Measurements from ENCODE around the gene ATXN1.

The ATXN1 gene

GRCh38 chr6:16742116-16742515, 19.1 kb downstream of the ATXN1 start:
- FAIRE-seq, result no peak

GRCh38 chr6:16741112-16742016, 19.9 kb downstream of the ATXN1 start:
- no peak for FAIRE-seq

GRCh38 chr6:16740097-16740496, 21.2 kb downstream of the ATXN1 start:
- FAIRE-seq, result no peak

- FAIRE-seq, result no peak
Observed at GRCh38 chr6:16739329-16739801, 21.9 kb downstream of the ATXN1 start.

GRCh38 chr6:16737925-16738324, 23.3 kb downstream of the ATXN1 start:
- FAIRE-seq, result no peak

GRCh38 chr6:16736856-16737775, 24.1 kb downstream of the ATXN1 start:
- FAIRE-seq, result no peak

GRCh38 chr6:16735014-16735413, 26.2 kb downstream of the ATXN1 start:
- FAIRE-seq, result no peak

GRCh38 chr6:16733085-16733484, 28.2 kb downstream of the ATXN1 start:
- FAIRE-seq, result no peak

- FAIRE-seq, result peak; percentile 18
Observed at GRCh38 chr6:16731478-16732051, 29.7 kb downstream of the ATXN1 start.

GRCh38 chr6:16730738-16731477, 30.4 kb downstream of the ATXN1 start:
- FAIRE-seq, result no peak

- no peak for FAIRE-seq
Observed at GRCh38 chr6:16729744-16730143, 31.5 kb downstream of the ATXN1 start.

GRCh38 chr6:16729183-16729691, 32.0 kb downstream of the ATXN1 start:
- FAIRE-seq, result no peak

GRCh38 chr6:16728513-16729182, 32.6 kb downstream of the ATXN1 start:
- no peak for FAIRE-seq

GRCh38 chr6:16727996-16728395, 33.3 kb downstream of the ATXN1 start:
- no peak for FAIRE-seq

- FAIRE-seq, result no peak
Observed at GRCh38 chr6:16725145-16725864, 36.0 kb downstream of the ATXN1 start.

- FAIRE-seq, result no peak
Observed at GRCh38 chr6:16723826-16724225, 37.4 kb downstream of the ATXN1 start.

GRCh38 chr6:16723402-16723801, 37.9 kb downstream of the ATXN1 start:
- no peak for FAIRE-seq

- no peak for FAIRE-seq
Observed at GRCh38 chr6:16722630-16723029, 38.6 kb downstream of the ATXN1 start.

- FAIRE-seq, result no peak
Observed at GRCh38 chr6:16721977-16722376, 39.3 kb downstream of the ATXN1 start.

GRCh38 chr6:16720861-16721260, 40.4 kb downstream of the ATXN1 start:
- FAIRE-seq, result no peak

GRCh38 chr6:16719488-16719887, 41.8 kb downstream of the ATXN1 start:
- no peak for FAIRE-seq

All from colon (tissue), 2 donors.